ENCODE measurements around the gene NOD2.

NOD2 gene

GRCh38 chr16:50697881-50698767 is 4.7 kb downstream of the NOD2 start:
- Histone ChIP-seq H3K27ac (ENCODE audit: low read length) (no peak overlapping the region), H3K4me1 (ENCODE audit: insufficient read depth, low read length) (no peaks in the 10 kb centered on the region), H3K4me3 (ENCODE audit: low read length) (no peak overlapping the region), H3K36me3 (ENCODE audit: insufficient read depth, low read depth, low read length) (no peaks in the 10 kb centered on the region), H3K9ac (ENCODE audit: low read depth, low read length) (no peak overlapping the region), H3K9me3 (ENCODE audit: insufficient read depth, low read depth, low read length) (no peaks in the 10 kb centered on the region), H3K27me3 (ENCODE audit: insufficient read depth, low read length) (peaks cover 22% of the 10 kb centered on the region)

GRCh38 chr16:50699326-50700159 is 6.1 kb downstream of the NOD2 start:
- Histone ChIP-seq H3K27me3 (ENCODE audit: insufficient read depth, low read length) (peaks cover 9% of the 10 kb centered on the region), H3K4me3 (ENCODE audit: low read length) (no peak overlapping the region), H3K4me1 (ENCODE audit: insufficient read depth, low read length) (no peaks in the 10 kb centered on the region), H3K9me3 (ENCODE audit: insufficient read depth, low read depth, low read length) (peaks cover 10% of the 10 kb centered on the region), H3K9ac (ENCODE audit: low read depth, low read length) (no peak overlapping the region), H3K27ac (ENCODE audit: low read length) (no peak overlapping the region), H3K36me3 (ENCODE audit: insufficient read depth, low read depth, low read length) (no peaks in the 10 kb centered on the region)

GRCh38 chr16:50702725-50703124 is 9.3 kb downstream of the NOD2 start:
- H3K36me3 ChIP-seq (ENCODE audit: insufficient read depth, low read depth, low read length), result no peaks in the 10 kb centered on the region
- peaks cover 18% of the 10 kb centered on the region for H3K9me3 ChIP-seq (ENCODE audit: insufficient read depth, low read depth, low read length)
- H3K9ac ChIP-seq (ENCODE audit: low read depth, low read length), result no peak overlapping the region
- H3K27me3 ChIP-seq (ENCODE audit: insufficient read depth, low read length), result no peaks in the 10 kb centered on the region
- no peak overlapping the region for H3K27ac ChIP-seq (ENCODE audit: low read length)
- H3K4me1 ChIP-seq (ENCODE audit: insufficient read depth, low read length), result no peaks in the 10 kb centered on the region
- no peak overlapping the region for H3K4me3 ChIP-seq (ENCODE audit: low read length)

- Histone ChIP-seq H3K9me3 (ENCODE audit: insufficient read depth, low read depth, low read length) (peaks cover 18% of the 10 kb centered on the region), H3K27ac (ENCODE audit: low read length) (no peak overlapping the region), H3K4me1 (ENCODE audit: insufficient read depth, low read length) (no peaks in the 10 kb centered on the region), H3K4me3 (ENCODE audit: low read length) (no peak overlapping the region), H3K36me3 (ENCODE audit: insufficient read depth, low read depth, low read length) (no peaks in the 10 kb centered on the region), H3K27me3 (ENCODE audit: insufficient read depth, low read length) (no peaks in the 10 kb centered on the region; the same call in 1 of the 2 replicates), H3K9ac (ENCODE audit: low read depth, low read length) (no peak overlapping the region)
Measured at GRCh38 chr16:50704245-50704644, 10.8 kb downstream of the NOD2 start.

- H3K4me3 ChIP-seq (ENCODE audit: low read length), result no peak overlapping the region
- no peak overlapping the region for H3K9ac ChIP-seq (ENCODE audit: low read depth, low read length)
- peaks cover 18% of the 10 kb centered on the region for H3K9me3 ChIP-seq (ENCODE audit: insufficient read depth, low read depth, low read length)
- H3K36me3 ChIP-seq (ENCODE audit: insufficient read depth, low read depth, low read length), result no peaks in the 10 kb centered on the region
- H3K4me1 ChIP-seq (ENCODE audit: insufficient read depth, low read length), result no peaks in the 10 kb centered on the region
- H3K27me3 ChIP-seq (ENCODE audit: insufficient read depth, low read length), result no peaks in the 10 kb centered on the region; the same call in 1 of the 2 replicates
- H3K27ac ChIP-seq (ENCODE audit: low read length), result no peak overlapping the region
Measured at GRCh38 chr16:50705436-50706110, 12.2 kb downstream of the NOD2 start.

GRCh38 chr16:50706250-50706649 is 12.8 kb downstream of the NOD2 start:
- Histone ChIP-seq H3K27me3 (ENCODE audit: insufficient read depth, low read length) (no peaks in the 10 kb centered on the region; the same call in 1 of the 2 replicates), H3K9me3 (ENCODE audit: insufficient read depth, low read depth, low read length) (peaks cover 18% of the 10 kb centered on the region), H3K27ac (ENCODE audit: low read length) (no peak overlapping the region), H3K4me3 (ENCODE audit: low read length) (no peak overlapping the region), H3K36me3 (ENCODE audit: insufficient read depth, low read depth, low read length) (no peaks in the 10 kb centered on the region), H3K9ac (ENCODE audit: low read depth, low read length) (no peak overlapping the region), H3K4me1 (ENCODE audit: insufficient read depth, low read length) (no peaks in the 10 kb centered on the region)

GRCh38 chr16:50708373-50709060 is 15.1 kb downstream of the NOD2 start:
- H3K27ac ChIP-seq (ENCODE audit: low read length), result no peak overlapping the region
- no peaks in the 10 kb centered on the region for H3K36me3 ChIP-seq (ENCODE audit: insufficient read depth, low read depth, low read length)

GRCh38 chr16:50709061-50709684 is 15.8 kb downstream of the NOD2 start:
- Histone ChIP-seq H3K27me3 (ENCODE audit: insufficient read depth, low read length) (no peaks in the 10 kb centered on the region; the same call in 1 of the 2 replicates), H3K9ac (ENCODE audit: low read depth, low read length) (no peak overlapping the region), H3K4me3 (ENCODE audit: low read length) (no peak overlapping the region), H3K36me3 (ENCODE audit: insufficient read depth, low read depth, low read length) (no peaks in the 10 kb centered on the region), H3K27ac (ENCODE audit: low read length) (no peak overlapping the region), H3K9me3 (ENCODE audit: insufficient read depth, low read depth, low read length) (peaks cover 11% of the 10 kb centered on the region; the same call in 1 of the 2 replicates), H3K4me1 (ENCODE audit: insufficient read depth, low read length) (no peaks in the 10 kb centered on the region; the same call in 1 of the 2 replicates)

More at GRCh38 chr16:50708373-50709060, 15.1 kb downstream of the NOD2 start:
- Histone ChIP-seq H3K4me3 (ENCODE audit: low read length) (no peak overlapping the region), H3K9ac (ENCODE audit: low read depth, low read length) (no peak overlapping the region), H3K27me3 (ENCODE audit: insufficient read depth, low read length) (no peaks in the 10 kb centered on the region; the same call in 1 of the 2 replicates), H3K9me3 (ENCODE audit: insufficient read depth, low read depth, low read length) (peaks cover 18% of the 10 kb centered on the region), H3K4me1 (ENCODE audit: insufficient read depth, low read length) (no peaks in the 10 kb centered on the region; the same call in 1 of the 2 replicates)

- Histone ChIP-seq H3K9me3 (ENCODE audit: insufficient read depth, low read depth, low read length) (peaks cover 3% of the 10 kb centered on the region; the same call in 1 of the 2 replicates), H3K9ac (ENCODE audit: low read depth, low read length) (no peak overlapping the region), H3K36me3 (ENCODE audit: insufficient read depth, low read depth, low read length) (no peaks in the 10 kb centered on the region), H3K27me3 (ENCODE audit: insufficient read depth, low read length) (no peaks in the 10 kb centered on the region; the same call in 1 of the 2 replicates), H3K4me1 (ENCODE audit: insufficient read depth, low read length) (no peaks in the 10 kb centered on the region; the same call in 1 of the 2 replicates), H3K27ac (ENCODE audit: low read length) (no peak overlapping the region), H3K4me3 (ENCODE audit: low read length) (no peak overlapping the region)
Measured at GRCh38 chr16:50709980-50710379, 16.6 kb downstream of the NOD2 start.

- H3K4me1 ChIP-seq (ENCODE audit: insufficient read depth, low read length), result no peaks in the 10 kb centered on the region; the same call in 1 of the 2 replicates
- no peaks in the 10 kb centered on the region for H3K9me3 ChIP-seq (ENCODE audit: insufficient read depth, low read depth, low read length)
- H3K27ac ChIP-seq (ENCODE audit: low read length), result no peak overlapping the region
- no peak overlapping the region for H3K4me3 ChIP-seq (ENCODE audit: low read length)
- no peaks in the 10 kb centered on the region; the same call in 1 of the 2 replicates for H3K27me3 ChIP-seq (ENCODE audit: insufficient read depth, low read length)
- H3K36me3 ChIP-seq (ENCODE audit: insufficient read depth, low read depth, low read length), result no peaks in the 10 kb centered on the region
- H3K9ac ChIP-seq (ENCODE audit: low read depth, low read length), result no peak overlapping the region
Measured at GRCh38 chr16:50711040-50711439, 17.6 kb downstream of the NOD2 start.

Data from iPS-20b (cell line).